CD4-positive, CD25-positive, alpha-beta regulatory T cell (primary cell): ENCODE results near the gene PDE4D. TPM values are rescaled to one million over a fixed set of nuclear protein-coding genes. Genes with fewer than 3 reads are reported as not detected.

Experiments
- ATAC-seq, 2 donors: fragments of 150-1000 bp; cut with Tn5 transposase; one replicate each; pipeline ENCODE4 v1.10.0; 2021; ENCODE audit warnings: low read depth in 2 of 2, moderate number of reproducible peaks in 2 of 2, moderate library complexity in 1 of 2
- DNase-seq, 3 donors: peaks; one replicate each; pipeline versions ENCODE4 v3.0.0 to v3.0.0-alpha.2; 2012 to 2022; ENCODE audit warnings: mixed read lengths in 1 of 3
- H3K27ac ChIP-seq: one replicate; pipeline ENCODE4 v1.7.0; 2013; ENCODE audit warnings: mild to moderate bottlenecking, low read length; ENCODE audit not compliant: insufficient read depth, poor library complexity, severe bottlenecking
- H3K27me3 ChIP-seq: one replicate; pipeline ENCODE4 v1.7.0; 2013; ENCODE audit warnings: low read length; ENCODE audit not compliant: control insufficient read depth, insufficient read depth
- H3K36me3 ChIP-seq: one replicate; pipeline ENCODE4 v1.7.0; 2013; ENCODE audit warnings: mild to moderate bottlenecking, low read length, moderate library complexity; ENCODE audit not compliant: control insufficient read depth, insufficient read depth
- H3K4me1 ChIP-seq: 2 replicates; pipeline ENCODE4 v1.7.0; 2013; ENCODE audit warnings: mild to moderate bottlenecking, low read length; ENCODE audit not compliant: insufficient read depth, control insufficient read depth, poor library complexity, severe bottlenecking
- H3K4me3 ChIP-seq: one replicate; pipeline ENCODE4 v1.7.0; 2013; ENCODE audit warnings: low read depth, mild to moderate bottlenecking, low read length, moderate library complexity
- H3K9me3 ChIP-seq, 2 experiments: 1 replicate in 1 of 2; 2 replicates in 1 of 2; pipeline ENCODE4 v1.7.0; 2013; ENCODE audit warnings: low read length in 2 of 2, mild to moderate bottlenecking in 1 of 2, moderate library complexity in 1 of 2; ENCODE audit not compliant: control insufficient read depth in 2 of 2
- H3K27ac Mint-ChIP-seq, 3 donors: one replicate each; pipeline ENCODE4 v1.8.0; 2020 to 2022; ENCODE audit warnings: mild to moderate bottlenecking in 3 of 3, mixed read lengths in 3 of 3, moderate library complexity in 2 of 3
- H3K27me3 Mint-ChIP-seq: one replicate; pipeline ENCODE4 v1.8.0; 2022; ENCODE audit warnings: mild to moderate bottlenecking, mixed read lengths
- H3K36me3 Mint-ChIP-seq: one replicate; pipeline ENCODE4 v1.8.0; 2020; ENCODE audit warnings: mixed read lengths
- H3K4me1 Mint-ChIP-seq, 4 donors: one replicate each; pipeline ENCODE4 v1.8.0; 2020 to 2022; ENCODE audit warnings: mixed read lengths in 4 of 4, mild to moderate bottlenecking in 1 of 4
- H3K4me3 Mint-ChIP-seq, 4 donors: one replicate each; pipeline ENCODE4 v1.8.0; 2020 to 2022; ENCODE audit warnings: mild to moderate bottlenecking in 4 of 4, mixed read lengths in 4 of 4, moderate library complexity in 3 of 4
- H3K9me3 Mint-ChIP-seq, 7 donors: one replicate each; pipeline ENCODE4 v1.8.0; 2020 to 2022; ENCODE audit warnings: mixed read lengths in 7 of 7, mild to moderate bottlenecking in 3 of 7, moderate library complexity in 2 of 7
- polyA plus RNA-seq, 4 donors: library from polyadenylated mRNA; unstranded; fragments of 300-500 nt; fragmentation: Illumina TruSeq; gene quantifications; one replicate each; pipeline ENCODE4 v1.2.3, GENCODE V29; 2021
- total RNA-seq: library from RNA; stranded (reverse); gene quantifications from one replicate; pipeline ENCODE4 v1.2.3, GENCODE V29; 2022

The PDE4D gene
- total and polyA plus RNA-seq, 5 donors from 2014 or later = 2.1 to 39.9 (median 4.8) TPM

DNA sequence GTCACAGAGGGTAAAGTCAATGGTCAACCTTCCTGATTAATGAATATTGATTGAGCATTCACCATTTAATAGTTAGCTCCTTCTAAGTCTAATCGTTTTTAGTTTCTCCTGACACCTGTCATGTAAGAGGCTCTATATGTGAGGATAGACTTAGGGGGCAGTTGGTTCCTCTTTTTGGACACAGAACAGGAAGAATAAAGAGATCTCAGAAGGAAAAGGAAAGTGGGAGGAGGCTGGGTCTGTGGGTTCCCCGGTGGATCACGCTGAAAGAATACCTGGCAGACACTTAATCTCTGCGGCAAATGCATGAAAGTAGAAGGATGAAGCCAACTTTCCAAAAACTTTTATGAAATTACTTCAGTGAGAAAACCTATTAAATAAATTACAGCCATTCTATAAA lies 98.4 kb downstream of the PDE4D start:
- Mint-ChIP-seq H3K4me3 (no peak overlapping the region), H3K36me3 (no peaks in the 10 kb centered on the region), H3K9me3 (no peaks in the 10 kb centered on the region), H3K27ac (no peak overlapping the region), H3K4me1 (peaks cover 0 to 15% (median 8%) of the 10 kb centered on the region in 4 donors), H3K27me3 (no peaks in the 10 kb centered on the region)
- Histone ChIP-seq H3K4me1 (peaks cover 8% of the 10 kb centered on the region), H3K9me3 (no peaks in the 10 kb centered on the region), H3K27me3 (no peaks in the 10 kb centered on the region), H3K4me3 (no peak overlapping the region), H3K36me3 (no peaks in the 10 kb centered on the region), H3K27ac (no peak overlapping the region)
- no peak for DNase-seq
- no peak for ATAC-seq

DNA sequence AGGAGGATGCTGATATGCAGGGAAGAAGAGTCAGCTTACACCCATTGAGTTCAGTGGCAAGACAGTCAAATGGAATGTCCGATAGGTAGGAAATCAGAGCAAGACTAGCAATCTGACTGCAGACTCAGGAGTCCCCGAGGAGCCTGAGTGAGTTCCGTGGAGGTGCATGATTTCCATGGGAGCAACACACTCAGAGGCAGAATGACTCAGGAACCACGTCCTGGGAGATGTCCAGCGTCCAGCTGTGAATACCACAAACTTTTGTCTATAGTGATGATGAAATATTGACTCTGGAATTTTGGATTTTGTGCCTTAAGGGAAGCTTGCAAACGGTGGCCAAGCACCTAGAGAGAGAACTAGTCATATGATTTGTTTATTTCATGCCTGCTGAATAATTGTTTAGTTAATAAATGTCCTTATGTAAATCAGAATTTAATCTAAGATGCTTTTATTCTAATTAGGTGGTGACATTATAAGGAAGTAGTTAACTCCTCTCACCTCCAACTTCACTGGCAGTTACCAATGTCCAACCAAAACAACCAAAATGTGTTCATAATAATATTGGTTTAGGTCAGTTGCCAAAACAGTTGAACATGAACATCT lies 100.4 kb downstream of the PDE4D start:
- H3K36me3 ChIP-seq = no peaks in the 10 kb centered on the region
- peak overlapping the region in 1 of 3 donors; percentile 26 for H3K27ac Mint-ChIP-seq
- H3K4me1 ChIP-seq = peaks cover 4% of the 10 kb centered on the region
- H3K27me3 Mint-ChIP-seq = no peaks in the 10 kb centered on the region
- no peaks in the 10 kb centered on the region for H3K27me3 ChIP-seq
- peak overlapping the region in 1 of 4 donors; percentile 39 for H3K4me3 Mint-ChIP-seq
- peaks cover 0 to 22% (median 13%) of the 10 kb centered on the region in 4 donors for H3K4me1 Mint-ChIP-seq
- no peak for DNase-seq
- H3K9me3 Mint-ChIP-seq = no peaks in the 10 kb centered on the region
- no peak for ATAC-seq
- H3K27ac ChIP-seq = no peak overlapping the region
- H3K9me3 ChIP-seq = no peaks in the 10 kb centered on the region
- no peak overlapping the region for H3K4me3 ChIP-seq
- H3K36me3 Mint-ChIP-seq = no peaks in the 10 kb centered on the region

DNA sequence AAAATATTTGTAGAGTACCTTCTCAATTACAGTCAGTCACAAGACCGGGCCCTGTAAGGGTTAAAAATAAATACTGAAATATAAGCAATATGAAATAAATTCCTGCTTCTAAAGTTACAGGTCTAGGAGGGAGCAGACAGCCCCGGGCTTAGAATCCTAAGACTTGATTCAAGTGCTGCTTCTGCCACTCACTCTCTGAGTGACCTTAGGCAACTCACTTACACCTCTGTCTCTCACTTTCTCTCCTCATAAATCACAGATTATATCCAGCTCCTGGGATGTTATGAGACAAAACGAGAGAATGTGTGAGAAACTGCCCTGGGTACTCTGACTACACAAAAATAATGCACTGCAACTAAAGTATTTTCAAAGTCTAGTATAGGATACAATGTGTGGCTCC lies 101.9 kb downstream of the PDE4D start:
- H3K27ac ChIP-seq = no peak overlapping the region
- Mint-ChIP-seq H3K4me3 (no peak overlapping the region), H3K27ac (no peak overlapping the region), H3K27me3 (no peaks in the 10 kb centered on the region), H3K4me1 (peaks cover 0 to 22% (median 13%) of the 10 kb centered on the region in 4 donors), H3K9me3 (peaks cover 0 to 3% (median 0%) of the 10 kb centered on the region in 7 donors), H3K36me3 (no peaks in the 10 kb centered on the region)
- H3K9me3 ChIP-seq = no peaks in the 10 kb centered on the region
- ATAC-seq = no peak
- H3K27me3 ChIP-seq = no peaks in the 10 kb centered on the region
- no peaks in the 10 kb centered on the region for H3K36me3 ChIP-seq
- no peak overlapping the region for H3K4me3 ChIP-seq
- peaks cover 4% of the 10 kb centered on the region for H3K4me1 ChIP-seq
- no peak for DNase-seq

DNA sequence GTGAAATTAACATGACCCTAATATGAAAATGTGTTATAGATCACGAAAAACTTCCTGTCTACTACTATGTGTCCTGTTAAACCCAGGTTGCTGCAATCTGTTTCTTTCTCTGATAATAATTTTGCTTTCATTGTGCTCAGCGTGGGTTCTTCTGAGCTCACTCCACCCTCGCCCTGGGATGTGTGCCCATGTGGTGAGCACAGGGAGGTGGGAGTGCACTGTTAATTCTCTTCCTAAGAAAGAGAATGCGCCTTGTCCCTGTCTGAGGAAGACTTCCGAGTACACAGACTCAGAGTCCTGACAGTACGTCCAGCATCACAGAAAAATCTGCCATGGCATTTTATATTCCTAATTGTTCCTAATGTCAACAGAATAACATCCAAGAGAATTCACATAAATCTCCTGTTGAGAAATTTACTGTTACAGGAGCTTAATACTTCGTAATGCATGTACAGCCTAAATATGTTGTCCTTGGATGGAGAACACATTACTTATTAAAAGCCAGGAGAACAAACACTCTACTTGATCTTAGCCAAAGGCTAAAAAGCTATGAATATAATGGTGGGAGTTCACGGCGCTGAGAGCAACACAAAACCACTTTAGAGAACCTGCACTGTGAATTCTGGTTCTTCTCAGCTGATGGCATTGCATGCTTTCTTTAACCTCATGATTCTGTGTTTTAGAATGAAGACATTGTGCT lies 102.6 kb downstream of the PDE4D start:
- Histone ChIP-seq H3K9me3 (no peaks in the 10 kb centered on the region), H3K4me1 (peaks cover 4% of the 10 kb centered on the region), H3K4me3 (peak overlapping the region; percentile 71), H3K27ac (no peak overlapping the region), H3K36me3 (no peaks in the 10 kb centered on the region), H3K27me3 (no peaks in the 10 kb centered on the region)
- Mint-ChIP-seq H3K27ac (peak overlapping the region; percentile 59 to 92 (median 64)), H3K4me1 (peaks cover 0 to 22% (median 13%) of the 10 kb centered on the region in 4 donors), H3K27me3 (no peaks in the 10 kb centered on the region), H3K4me3 (peak overlapping the region; percentile 34 to 88 (median 76)), H3K36me3 (no peaks in the 10 kb centered on the region), H3K9me3 (peaks cover 0 to 3% (median 0%) of the 10 kb centered on the region in 7 donors)
- ATAC-seq (peak in 1 of 2 donors; percentile 7), DNase-seq (no peak)

DNA sequence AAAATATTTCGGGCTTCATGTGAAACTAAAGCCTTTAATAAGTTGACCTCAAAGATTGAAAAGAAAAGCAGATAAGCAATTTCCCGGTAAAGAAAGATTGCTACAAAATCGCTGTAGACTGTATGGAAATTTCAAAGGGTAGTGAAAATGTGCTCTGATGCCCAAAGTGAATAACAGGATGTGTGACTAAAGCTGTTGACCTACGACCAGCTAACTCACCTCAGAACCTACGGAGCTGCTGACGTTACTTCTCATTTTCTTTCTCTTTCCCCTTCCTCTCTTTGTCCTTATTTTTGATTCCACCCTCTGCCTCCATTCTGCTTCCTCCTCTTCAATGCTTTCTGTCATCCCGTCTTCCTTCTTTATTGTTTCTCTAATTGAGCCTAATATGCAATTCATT lies 103.2 kb downstream of the PDE4D start:
- Mint-ChIP-seq H3K27ac (peak overlapping the region; percentile 46 to 92 (median 59)), H3K4me3 (peak overlapping the region; percentile 34 to 88 (median 76)), H3K9me3 (peaks cover 0 to 3% (median 0%) of the 10 kb centered on the region in 7 donors), H3K36me3 (no peaks in the 10 kb centered on the region), H3K4me1 (peaks cover 0 to 22% (median 13%) of the 10 kb centered on the region in 4 donors), H3K27me3 (no peaks in the 10 kb centered on the region)
- H3K27me3 ChIP-seq = no peaks in the 10 kb centered on the region
- H3K27ac ChIP-seq = no peak overlapping the region
- peak overlapping the region; percentile 71 for H3K4me3 ChIP-seq
- peak; percentile 59 to 76 for ATAC-seq
- DNase-seq = peak in 1 of 3 donors; percentile 66
- no peaks in the 10 kb centered on the region for H3K36me3 ChIP-seq
- peaks cover 4% of the 10 kb centered on the region for H3K4me1 ChIP-seq
- H3K9me3 ChIP-seq = no peaks in the 10 kb centered on the region

DNA sequence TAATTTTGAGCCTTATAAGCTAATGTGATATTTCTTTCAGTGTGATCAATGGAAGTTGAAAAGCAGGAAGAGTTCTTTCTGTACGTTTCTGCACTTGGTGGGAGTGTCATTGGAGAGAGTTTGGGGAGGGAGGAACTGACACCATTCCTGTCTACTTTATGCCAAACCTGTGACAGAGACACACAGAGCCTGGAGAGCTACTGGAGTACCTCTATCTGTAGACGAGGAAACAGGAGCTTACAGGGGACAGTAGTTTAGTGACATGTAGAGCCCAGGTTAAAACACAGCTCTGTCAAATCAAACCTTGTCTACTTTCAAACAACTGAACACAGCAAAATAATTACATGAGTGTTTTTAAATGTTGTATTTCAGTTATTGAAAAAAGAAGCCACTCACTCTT lies 103.6 kb downstream of the PDE4D start:
- peaks cover 0 to 22% (median 13%) of the 10 kb centered on the region in 4 donors for H3K4me1 Mint-ChIP-seq
- ATAC-seq = no peak
- Histone ChIP-seq H3K36me3 (no peaks in the 10 kb centered on the region), H3K4me1 (peaks cover 4% of the 10 kb centered on the region), H3K27ac (no peak overlapping the region), H3K4me3 (peak overlapping the region; percentile 71), H3K27me3 (no peaks in the 10 kb centered on the region), H3K9me3 (no peaks in the 10 kb centered on the region)
- no peaks in the 10 kb centered on the region for H3K27me3 Mint-ChIP-seq
- peak overlapping the region; percentile 46 to 92 (median 59) for H3K27ac Mint-ChIP-seq
- H3K36me3 Mint-ChIP-seq = no peaks in the 10 kb centered on the region
- peak overlapping the region; percentile 6 to 88 (median 40) for H3K4me3 Mint-ChIP-seq
- peaks cover 0 to 3% (median 0%) of the 10 kb centered on the region in 7 donors for H3K9me3 Mint-ChIP-seq
- no peak for DNase-seq

DNA sequence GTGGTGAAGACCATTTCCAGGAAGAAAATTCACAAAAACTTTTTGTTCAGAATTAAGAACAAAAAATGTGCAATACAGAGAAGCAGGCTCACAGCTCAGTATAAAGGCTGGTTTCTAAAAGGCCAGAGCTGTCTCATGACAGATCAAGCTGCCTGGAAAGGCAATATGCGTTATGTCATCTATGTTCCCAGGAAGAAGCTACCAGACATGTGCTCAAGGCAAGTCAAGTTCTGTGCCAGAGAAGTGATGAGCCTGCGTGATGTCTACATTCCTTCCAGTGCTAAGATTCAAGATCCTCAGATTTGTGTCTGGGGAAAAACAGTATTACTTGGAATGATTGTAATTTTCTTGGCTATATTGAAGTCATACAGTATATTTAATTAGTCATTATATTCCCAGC lies 104.3 kb downstream of the PDE4D start:
- peaks cover 0 to 3% (median 0%) of the 10 kb centered on the region in 7 donors for H3K9me3 Mint-ChIP-seq
- H3K4me3 Mint-ChIP-seq = no peak overlapping the region
- ATAC-seq (no peak), DNase-seq (no peak)
- H3K36me3 Mint-ChIP-seq = no peaks in the 10 kb centered on the region
- H3K27me3 Mint-ChIP-seq = no peaks in the 10 kb centered on the region
- no peak overlapping the region for H3K4me3 ChIP-seq
- H3K9me3 ChIP-seq = no peaks in the 10 kb centered on the region
- H3K27ac ChIP-seq = no peak overlapping the region
- peaks cover 4% of the 10 kb centered on the region for H3K4me1 ChIP-seq
- H3K27me3 ChIP-seq = no peaks in the 10 kb centered on the region
- no peaks in the 10 kb centered on the region for H3K36me3 ChIP-seq
- H3K4me1 Mint-ChIP-seq = peaks cover 0 to 21% (median 13%) of the 10 kb centered on the region in 4 donors
- H3K27ac Mint-ChIP-seq = peak overlapping the region in 2 of 3 donors; percentile 46 to 59
